Activated CD8-positive, alpha-beta memory T cell treated with anti-CD3 and anti-CD28 coated beads, Interleukin-2, amount 50 U/mL, for 24 hours (primary cell): ENCODE data around the gene NAP1L1.
A peak's percentile ranks its signal among the peaks of the same experiment; 100 is the strongest.

Experiments
- DNase-seq: peaks from one replicate; pipeline ENCODE4 v3.0.0-alpha.2; 2020; ENCODE audit errors: extremely low read depth

NAP1L1 gene

GRCh38 chr12:76041406-76041805, 43.1 kb downstream of the NAP1L1 start:
- DNase-seq = no peak

- DNase-seq = no peak
Measured at GRCh38 chr12:76040461-76040860, 44.0 kb downstream of the NAP1L1 start.

- no peak for DNase-seq
Measured at GRCh38 chr12:76038176-76038575, 46.3 kb downstream of the NAP1L1 start.

- DNase-seq = no peak
Measured at GRCh38 chr12:76037130-76038103, 47.1 kb downstream of the NAP1L1 start.

GRCh38 chr12:76035045-76035444, 49.4 kb downstream of the NAP1L1 start:
- no peak for DNase-seq

GRCh38 chr12:76033081-76034011, 51.1 kb downstream of the NAP1L1 start:
- no peak for DNase-seq

- DNase-seq = no peak
Measured at GRCh38 chr12:76032043-76032981, 52.2 kb downstream of the NAP1L1 start.

GRCh38 chr12:76031414-76032042, 53.0 kb downstream of the NAP1L1 start, which contains the start of gene PHLDA1:
PHLDA1 (minus strand) TSS chr12:76031776.
- DNase-seq = peak; percentile 91

GRCh38 chr12:76031081-76031413, 53.4 kb downstream of the NAP1L1 start:
- DNase-seq = no peak

- DNase-seq = no peak
Measured at GRCh38 chr12:76030341-76031080, 54.0 kb downstream of the NAP1L1 start.

- DNase-seq = no peak
Measured at GRCh38 chr12:76029982-76030340, 54.5 kb downstream of the NAP1L1 start.

GRCh38 chr12:76028571-76029277, 55.8 kb downstream of the NAP1L1 start:
- no peak for DNase-seq

- no peak for DNase-seq
Measured at GRCh38 chr12:76026643-76027063, 57.8 kb downstream of the NAP1L1 start.

GRCh38 chr12:76025601-76026575, 58.6 kb downstream of the NAP1L1 start:
- no peak for DNase-seq

GRCh38 chr12:76024942-76025600, 59.4 kb downstream of the NAP1L1 start:
- DNase-seq = no peak

GRCh38 chr12:76024102-76024781, 60.2 kb downstream of the NAP1L1 start:
- no peak for DNase-seq

- DNase-seq = no peak
Measured at GRCh38 chr12:76023069-76023690, 61.3 kb downstream of the NAP1L1 start.
